Erythroblast (primary cell): ENCODE measurements around the gene EOMES.

Experiments used
- DNase-seq, 2 experiments: peaks; one replicate each; lab custom pipeline; 2025; lab: John Stamatoyannopoulos, UW
- GATA1 ChIP-seq: IDR thresholded peaks from 2 replicates; pipeline ENCODE4 v1.6.1; 2011; ENCODE audit warnings: low read depth, mild to moderate bottlenecking, control low read depth, low read length, moderate library complexity
- POLR2A ChIP-seq: IDR thresholded peaks from 2 replicates; pipeline ENCODE4 v1.6.1; 2011; ENCODE audit warnings: mild to moderate bottlenecking, low read length

The EOMES gene

DNA sequence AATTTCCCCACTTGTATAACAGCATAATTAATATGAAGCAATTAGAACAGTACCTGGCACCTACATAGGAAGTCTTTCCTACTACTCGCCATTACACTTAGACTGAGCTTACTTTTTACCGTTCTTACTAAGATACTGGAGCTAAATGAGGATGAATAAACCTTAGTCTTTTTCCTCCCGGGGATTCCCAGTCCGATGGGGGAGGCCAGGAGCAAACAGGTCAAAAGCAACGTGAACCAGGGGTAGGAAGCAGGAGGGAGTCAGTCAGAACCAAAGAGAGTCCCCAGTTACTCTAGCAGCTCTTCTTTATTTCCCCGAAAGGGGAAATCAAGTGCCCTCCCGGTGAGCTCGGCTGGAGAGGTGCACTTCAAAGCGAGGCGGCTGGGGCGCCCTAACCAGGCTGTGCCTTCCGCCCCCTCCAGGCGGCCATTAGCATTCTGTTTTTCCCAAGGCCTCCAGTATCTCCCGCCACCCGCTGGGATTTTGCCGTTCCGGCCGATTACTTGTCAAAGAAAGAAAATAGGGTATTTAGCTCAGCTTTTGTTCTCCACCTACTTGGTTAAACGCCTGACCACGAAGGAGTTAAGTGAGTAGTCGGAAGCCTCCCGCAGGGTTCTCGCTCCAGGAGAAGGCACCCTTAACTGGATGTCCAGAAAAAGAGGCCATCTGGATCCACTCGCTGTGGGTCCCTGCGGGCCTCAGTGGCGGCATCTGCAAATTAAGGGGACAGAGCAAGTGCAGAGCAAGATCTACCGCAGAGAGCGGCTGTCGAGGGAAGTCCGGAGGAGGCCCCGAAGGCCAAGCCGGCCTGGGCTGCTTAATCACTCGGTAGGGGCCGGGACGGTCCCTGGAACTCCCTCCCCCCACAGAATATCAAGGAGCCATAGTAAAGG lies 6.3 kb upstream of the EOMES start:
- no peak for DNase-seq
- TF ChIP-seq GATA1 (no peak), POLR2A (no peak)

DNA sequence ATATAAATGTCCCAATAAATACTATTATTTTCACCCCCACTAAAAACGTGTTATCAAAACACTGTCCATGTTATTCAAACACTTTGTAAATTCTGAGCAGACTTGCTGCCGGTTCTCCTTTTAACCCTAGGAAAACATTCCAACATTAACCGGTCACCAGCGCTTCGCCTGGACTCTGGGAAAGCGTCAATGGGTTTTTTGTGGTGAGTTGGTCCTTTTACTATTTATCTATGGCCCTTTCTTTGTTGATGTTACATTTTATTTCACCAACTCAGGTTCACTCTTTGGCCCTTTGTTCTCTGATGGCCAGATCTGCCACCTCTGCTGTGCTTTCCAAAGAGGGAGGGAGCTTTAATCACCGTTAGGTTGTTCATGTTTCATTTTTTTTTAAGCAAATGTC lies 4.1 kb upstream of the EOMES start:
- TF ChIP-seq POLR2A (no peak), GATA1 (no peak)
- no peak for DNase-seq

DNA sequence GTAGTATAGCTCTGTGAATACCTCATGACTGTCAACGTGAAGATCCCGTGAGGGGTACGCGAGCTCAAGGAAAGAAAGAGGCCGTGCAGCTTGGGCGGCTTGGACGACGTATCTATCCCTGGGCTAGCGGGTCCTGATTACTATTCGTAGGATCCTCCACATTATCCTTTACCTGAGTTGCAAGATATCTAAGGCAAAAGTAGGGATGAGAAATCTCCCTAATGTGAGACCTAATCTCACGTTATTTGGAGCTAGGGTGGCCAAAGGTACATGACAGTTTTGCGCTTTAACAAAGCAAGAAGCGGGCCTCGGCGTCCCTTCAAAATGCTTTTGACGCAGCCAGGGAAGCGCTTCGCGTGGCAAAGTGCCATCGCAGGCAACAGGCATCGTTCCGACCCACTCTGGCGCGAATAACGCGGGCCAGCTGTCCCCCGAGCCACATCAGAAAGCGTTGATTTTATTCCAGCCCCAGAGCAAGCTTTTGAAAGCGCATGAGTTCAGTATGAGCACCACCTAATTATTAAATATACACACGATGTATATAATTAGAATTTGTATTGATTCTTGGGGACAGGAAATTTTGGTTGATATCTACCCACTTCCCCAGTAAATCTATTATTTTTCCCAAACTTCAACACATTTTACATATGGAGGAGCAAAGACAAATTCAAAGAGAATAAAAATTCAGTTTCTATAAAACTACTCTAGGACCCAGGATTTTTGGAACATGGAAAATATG lies 2.5 kb upstream of the EOMES start:
- no peak for DNase-seq

DNA sequence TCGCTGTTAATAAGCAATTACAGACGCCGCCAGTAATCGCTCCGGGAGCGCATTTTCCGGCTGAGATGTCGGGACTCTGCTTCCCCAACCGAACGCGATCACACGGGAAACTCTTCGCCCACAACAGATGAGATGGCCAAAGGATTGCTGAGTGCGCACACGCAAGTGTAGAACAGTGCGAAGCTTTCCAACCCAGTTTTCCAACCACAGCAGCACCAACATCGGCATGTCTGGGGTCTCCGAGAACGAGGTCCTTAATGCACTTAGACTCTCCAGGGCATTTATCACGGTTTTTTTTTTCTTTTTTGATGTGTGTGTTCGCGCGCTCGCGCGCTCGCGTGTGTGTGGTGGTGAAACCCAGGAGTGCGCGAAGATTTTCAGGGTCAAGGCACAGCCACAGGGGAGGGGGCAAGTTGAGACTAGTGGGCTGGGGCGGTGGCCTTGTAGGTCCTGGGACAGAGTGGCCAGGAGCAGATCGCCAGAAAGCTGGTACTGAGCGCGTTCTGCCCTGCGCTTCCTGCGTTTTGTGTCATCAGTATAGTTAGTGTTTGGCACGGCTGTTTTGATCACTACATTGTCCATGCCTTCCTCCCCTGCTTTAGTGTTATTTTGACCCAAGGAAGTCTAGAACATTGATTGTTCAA lies 1.8 kb upstream of the EOMES start:
- DNase-seq, result no peak

More for the DNA sequence above, 2.5 kb upstream of the EOMES start:
- TF ChIP-seq GATA1 (no peak), POLR2A (no peak)

GRCh38 chr3:27723456-27723814 lies 1.3 kb upstream of the EOMES start:
- no peak for DNase-seq
- TF ChIP-seq GATA1 (no peak), POLR2A (no peak)

More for the DNA sequence above, 1.8 kb upstream of the EOMES start:
- TF ChIP-seq GATA1 (no peak), POLR2A (no peak)

DNA sequence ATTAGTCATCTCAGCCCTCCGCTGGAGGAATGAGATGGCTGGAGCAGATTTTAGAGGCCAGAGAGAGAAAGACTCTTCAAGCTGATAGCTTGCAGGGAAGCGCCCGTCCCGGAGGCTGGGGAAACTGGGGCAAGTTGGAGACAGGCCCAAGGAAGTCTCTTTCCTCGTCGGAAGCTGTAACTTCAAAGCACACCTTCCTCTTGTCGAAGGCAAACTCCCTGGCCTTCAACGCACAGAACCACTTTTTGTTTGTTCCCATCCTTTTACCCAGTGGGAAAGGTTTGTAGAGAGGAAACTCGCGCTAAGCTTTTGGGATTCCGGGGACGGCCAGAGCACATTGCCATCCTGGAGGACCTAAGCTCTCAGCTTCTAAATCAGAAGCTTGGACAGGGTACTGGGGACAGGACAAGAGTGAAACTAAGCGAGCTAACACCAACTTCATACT lies 900 bp upstream of the EOMES start:
- DNase-seq, result no peak
- no peak for TF ChIP-seq GATA1
- no peak for TF ChIP-seq POLR2A

- TF ChIP-seq GATA1 (no peak), POLR2A (no peak)
- DNase-seq, result no peak
Observed at GRCh38 chr3:27720899-27721716, 1.0 kb downstream of the EOMES start.

- DNase-seq, result no peak
- TF ChIP-seq POLR2A, result no peak
- TF ChIP-seq GATA1, result no peak
Observed at GRCh38 chr3:27719314-27720003, 2.7 kb downstream of the EOMES start.

DNA sequence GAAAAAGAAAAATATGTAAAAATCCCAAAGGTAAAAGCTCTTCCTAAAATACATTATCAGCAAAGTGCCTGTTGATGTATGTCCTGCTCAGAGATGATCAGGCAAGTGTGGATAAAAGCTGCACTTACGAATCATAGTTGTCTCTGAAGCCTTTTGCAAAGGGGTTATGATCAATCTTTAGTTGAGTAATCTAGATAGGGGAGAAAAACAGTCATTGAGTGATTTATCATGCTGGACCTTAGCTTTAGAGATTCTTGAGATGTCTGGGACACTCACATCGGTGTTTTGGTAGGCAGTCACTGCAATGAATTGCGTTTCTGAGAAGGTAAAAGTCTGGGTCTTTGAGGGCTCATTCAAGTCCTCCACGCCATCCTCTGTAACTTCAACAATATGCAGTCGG lies 3.7 kb downstream of the EOMES start:
- no peak for TF ChIP-seq POLR2A
- no peak for DNase-seq

DNA sequence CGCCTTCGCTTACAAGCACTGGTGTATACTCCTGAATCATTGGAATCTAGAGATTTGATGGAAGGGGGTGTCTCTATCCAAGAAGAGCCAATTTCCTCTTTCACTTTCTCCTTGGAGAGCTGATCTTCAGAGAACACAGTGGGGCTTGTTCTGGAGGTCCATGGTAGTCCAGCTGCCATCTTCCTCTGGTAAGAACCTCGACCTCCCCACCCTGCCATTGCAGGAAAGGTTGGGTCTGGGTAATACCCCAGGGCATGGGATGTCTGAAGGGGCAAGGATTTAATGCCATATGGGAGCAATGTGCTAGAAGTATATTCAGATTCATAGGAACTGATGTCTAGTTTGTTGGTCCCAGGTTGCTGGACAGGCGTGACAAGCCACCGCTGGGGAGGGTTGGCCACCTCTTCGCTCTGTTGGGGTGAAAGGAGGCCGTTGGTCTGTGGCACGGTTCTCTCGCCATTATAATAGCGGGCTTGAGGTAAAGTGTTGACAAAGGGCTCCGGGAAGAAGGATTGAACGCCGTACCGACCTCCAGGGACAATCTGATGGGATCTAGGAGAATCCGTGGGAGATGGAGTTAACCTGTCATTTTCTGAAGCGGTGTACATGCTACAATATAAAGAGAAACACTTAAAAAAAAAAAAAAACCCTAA lies 4.8 kb downstream of the EOMES start:
- DNase-seq, result no peak
- TF ChIP-seq POLR2A (no peak), GATA1 (no peak)

DNA sequence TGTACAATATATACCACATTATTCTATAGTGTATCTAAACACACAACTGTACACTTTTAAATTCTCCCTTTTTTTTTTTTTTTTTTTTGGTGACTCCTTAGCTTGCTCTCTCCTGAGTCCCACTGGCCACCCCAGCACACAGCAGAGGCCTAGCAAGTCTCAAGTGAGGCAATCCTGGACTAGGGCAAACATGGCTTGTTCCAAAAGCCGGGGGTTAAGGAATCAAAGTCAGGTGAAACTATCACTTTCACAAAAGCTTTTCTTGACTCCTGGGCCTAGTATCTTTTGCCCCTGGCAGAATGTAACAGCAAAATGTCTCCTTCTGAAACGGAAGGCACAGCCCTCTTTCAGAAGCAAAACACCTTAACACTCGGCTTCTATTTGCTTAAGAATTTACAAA lies 5.8 kb downstream of the EOMES start:
- TF ChIP-seq POLR2A (no peak), GATA1 (no peak)
- DNase-seq, result no peak

- DNase-seq, result no peak
- no peak for TF ChIP-seq POLR2A
- no peak for TF ChIP-seq GATA1
Observed at GRCh38 chr3:27715863-27716262, 6.3 kb downstream of the EOMES start.
